Panc1 (cell line): Measurements from ENCODE around the gene LRRN3. TPM values are rescaled to one million over a fixed set of nuclear protein-coding genes. Genes with fewer than 3 reads are reported as not detected.

ENCODE experiments used
- ATAC-seq: fragments of 200-7000 bp; cut with Tn5 transposase; 2 replicates; pipeline ENCODE4 v1.9.1; 2020; ENCODE audit warnings: mild to moderate bottlenecking, moderate library complexity
- BruUV-seq: library from RNA; stranded (reverse); fragments of 400-500 nt; replicated peaks from 2 replicates; lab custom pipeline; 2021; lab: Mats Ljungman, UMichigan
- CTCF ChIA-PET: fragments of 300-600 bp; sonication (Branson Sonifier 250); formaldehyde crosslinking; loops from one replicate; lab custom pipeline; 2022; ENCODE audit warnings: antibody characterized with exemption; lab: Charles Lee
- POLR2A ChIA-PET: fragments of 300-600 bp; sonication (Branson Sonifier 250); formaldehyde crosslinking; loops from one replicate; lab custom pipeline; 2022; ENCODE audit warnings: antibody characterized with exemption; lab: Charles Lee
- DNase-seq: peaks from one replicate; pipeline ENCODE4 v3.0.0-alpha.2; 2010; ENCODE audit warnings: low read depth, low spot score
- H3K27ac ChIP-seq: 2 replicates; pipeline ENCODE4 v1.5.1; 2011; ENCODE audit warnings: mild to moderate bottlenecking, low read length, inconsistent platforms
- H3K27me3 ChIP-seq: fragments of 200-500 bp; sonication (Bioruptor generic); 2 replicates; pipeline ENCODE4 v1.6.0; 2014; ENCODE audit warnings: low read length, inconsistent platforms; ENCODE audit not compliant: control insufficient read depth, insufficient read depth
- H3K36me3 ChIP-seq: fragments of 200-500 bp; sonication (Bioruptor generic); 2 replicates; pipeline ENCODE4 v1.5.1; 2014; ENCODE audit warnings: inconsistent platforms, mild to moderate bottlenecking, low read length, moderate library complexity; ENCODE audit not compliant: control insufficient read depth, insufficient read depth
- H3K4me1 ChIP-seq: 2 replicates; pipeline ENCODE4 v1.5.1; 2011; ENCODE audit warnings: inconsistent platforms, mild to moderate bottlenecking, low read length, moderate library complexity; ENCODE audit not compliant: control insufficient read depth, insufficient read depth
- H3K4me3 ChIP-seq, 2 experiments: 2 replicates each; pipeline ENCODE4 v1.5.1; 2011 to 2012; ENCODE audit warnings: low read depth in 2 of 2, low read length in 2 of 2, mild to moderate bottlenecking in 2 of 2, inconsistent platforms in 1 of 2, moderate library complexity in 1 of 2
- H3K9me3 ChIP-seq: fragments of 200-500 bp; sonication (Bioruptor generic); 2 replicates; pipeline ENCODE4 v1.5.1; 2014; ENCODE audit warnings: low read depth, mild to moderate bottlenecking, inconsistent platforms, low read length, moderate library complexity; ENCODE audit not compliant: control insufficient read depth, insufficient read depth
- REST ChIP-seq, 2 experiments: IDR thresholded peaks; 2 replicates each; pipeline ENCODE4 v1.6.1; 2011 to 2012; ENCODE audit warnings: low read depth in 2 of 2, control low read depth in 1 of 2, low read length in 1 of 2, mild to moderate bottlenecking in 1 of 2, moderate library complexity in 1 of 2; ENCODE audit not compliant: insufficient read depth in 1 of 2
- SIN3A ChIP-seq: IDR thresholded peaks from 2 replicates; pipeline ENCODE4 v1.6.1; 2012; ENCODE audit warnings: low read depth, mild to moderate bottlenecking, low read length, moderate library complexity, borderline replicate concordance; ENCODE audit not compliant: insufficient read depth
- in situ Hi-C: cut with HindIII; loops from 2 replicates; pipeline ENCODE4 v1.10.0; 2016; ENCODE audit warnings: low sequenced_read_pairs, low pct_unique_long_range_greater_than_20kb
- intact Hi-C: fragments of 100-400 bp; cut with micrococcal nuclease; formaldehyde crosslinking; loops from one replicate; pipeline ENCODE4 v1.10.0; 2022; ENCODE audit not compliant: unreplicated experiment
- total RNA-seq: library from RNA; stranded (reverse); gene quantifications from one replicate; pipeline ENCODE4 v1.2.1, GENCODE V29; 2021; ENCODE audit not compliant: unreplicated experiment
- TF ChIP-seq, protein P1 (sequence below): fragments of 450-650 bp; IDR thresholded peaks from 2 replicates; pipeline ENCODE4 v1.5.1; 2017; ENCODE audit warnings: mild to moderate bottlenecking

Gene LRRN3
- total RNA-seq, 1 experiment from 2014 or later, result 0.15 TPM

DNA sequence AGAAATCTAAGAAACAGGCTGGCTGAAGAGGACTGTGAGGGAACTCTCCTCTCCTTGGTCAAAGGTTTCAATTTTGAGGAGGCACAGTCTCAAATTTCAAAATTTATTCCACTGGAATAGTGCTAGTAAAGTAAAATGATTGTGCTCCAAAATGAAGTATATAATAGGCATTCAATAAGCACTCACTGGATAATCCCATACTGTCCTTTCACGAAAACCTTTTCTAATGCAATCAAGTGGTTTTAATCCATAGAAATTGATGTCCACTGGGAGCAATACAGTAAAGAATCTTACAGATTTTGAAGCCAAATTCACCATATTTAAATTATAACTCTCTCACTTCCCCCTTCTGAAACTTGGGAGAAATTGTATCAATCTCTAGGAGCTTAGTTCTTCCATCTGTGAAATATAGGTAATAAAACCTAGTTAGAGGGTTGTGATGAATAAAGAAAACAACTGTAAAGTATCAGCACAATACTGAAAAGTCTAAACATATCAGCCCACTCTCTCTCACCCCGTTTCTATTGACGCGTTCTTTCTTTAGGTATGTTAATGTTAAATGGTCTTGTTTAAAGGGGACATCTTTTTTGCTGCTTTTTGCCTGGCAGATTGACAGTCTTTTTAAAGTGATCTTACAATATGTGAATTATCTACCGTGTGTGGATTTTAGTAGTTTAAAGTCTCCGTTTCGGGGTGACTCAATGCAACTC lies 40.8 kb upstream of the LRRN3 start:
- ATAC-seq, result no peak
- Histone ChIP-seq H3K27ac (no peak overlapping the region), H3K27me3 (no peaks in the 10 kb centered on the region), H3K36me3 (no peaks in the 10 kb centered on the region), H3K4me1 (no peaks in the 10 kb centered on the region), H3K4me3 (no peak overlapping the region), H3K9me3 (no peaks in the 10 kb centered on the region)
- no TSS peak for BruUV-seq
- TF ChIP-seq, protein P1, sequence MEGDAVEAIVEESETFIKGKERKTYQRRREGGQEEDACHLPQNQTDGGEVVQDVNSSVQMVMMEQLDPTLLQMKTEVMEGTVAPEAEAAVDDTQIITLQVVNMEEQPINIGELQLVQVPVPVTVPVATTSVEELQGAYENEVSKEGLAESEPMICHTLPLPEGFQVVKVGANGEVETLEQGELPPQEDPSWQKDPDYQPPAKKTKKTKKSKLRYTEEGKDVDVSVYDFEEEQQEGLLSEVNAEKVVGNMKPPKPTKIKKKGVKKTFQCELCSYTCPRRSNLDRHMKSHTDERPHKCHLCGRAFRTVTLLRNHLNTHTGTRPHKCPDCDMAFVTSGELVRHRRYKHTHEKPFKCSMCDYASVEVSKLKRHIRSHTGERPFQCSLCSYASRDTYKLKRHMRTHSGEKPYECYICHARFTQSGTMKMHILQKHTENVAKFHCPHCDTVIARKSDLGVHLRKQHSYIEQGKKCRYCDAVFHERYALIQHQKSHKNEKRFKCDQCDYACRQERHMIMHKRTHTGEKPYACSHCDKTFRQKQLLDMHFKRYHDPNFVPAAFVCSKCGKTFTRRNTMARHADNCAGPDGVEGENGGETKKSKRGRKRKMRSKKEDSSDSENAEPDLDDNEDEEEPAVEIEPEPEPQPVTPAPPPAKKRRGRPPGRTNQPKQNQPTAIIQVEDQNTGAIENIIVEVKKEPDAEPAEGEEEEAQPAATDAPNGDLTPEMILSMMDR, result no peak
- TF ChIP-seq SIN3A, result no peak
- TF ChIP-seq REST (IDR thresholded peaks at IDR 0.05; ENCODE audit: insufficient read depth in 1 of 2, low read depth in 2 of 2, low read length in 1 of 2), result no peak
- ChIA-PET CTCF (no interaction called here), POLR2A (no interaction called here)
- DNase-seq, result no peak
- in situ Hi-C loops (no loop called here), intact Hi-C loops (no loop called here)

DNA sequence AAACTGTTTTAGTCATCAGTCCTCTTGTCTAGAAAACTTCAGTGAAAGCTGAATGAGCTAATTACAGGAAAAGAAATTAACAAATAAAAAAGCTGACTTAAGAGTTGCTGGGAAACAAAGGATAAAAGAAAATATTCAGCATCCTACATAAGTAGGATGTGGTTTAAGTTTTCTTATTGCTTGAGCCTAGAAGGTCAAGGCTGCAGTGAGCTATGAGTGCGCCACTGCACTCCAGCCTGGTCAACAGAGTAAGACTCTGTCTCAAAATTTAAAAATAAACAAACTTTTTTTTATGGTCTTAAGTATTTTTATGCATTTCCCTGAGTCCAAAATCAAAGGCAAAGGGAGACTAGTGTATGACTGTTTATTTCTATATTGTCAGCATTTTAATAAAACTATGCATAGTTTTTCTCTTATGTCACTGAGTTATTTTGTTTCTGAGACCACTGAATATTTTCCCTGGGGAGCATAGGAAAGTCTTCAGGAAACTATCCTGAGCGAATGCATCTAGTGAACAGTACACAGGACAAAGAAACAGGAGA lies 40.0 kb upstream of the LRRN3 start:
- no peak overlapping the region for H3K4me3 ChIP-seq
- no peak for ATAC-seq
- in situ Hi-C loops, result no loop called here
- ChIA-PET CTCF (no interaction called here), POLR2A (no interaction called here)
- no peak for DNase-seq
- H3K27me3 ChIP-seq, result no peaks in the 10 kb centered on the region
- no peaks in the 10 kb centered on the region for H3K9me3 ChIP-seq
- H3K36me3 ChIP-seq, result no peaks in the 10 kb centered on the region
- no peak for TF ChIP-seq REST (IDR thresholded peaks at IDR 0.05; ENCODE audit: insufficient read depth in 1 of 2, low read depth in 2 of 2, low read length in 1 of 2)
- TF ChIP-seq SIN3A, result no peak
- TF ChIP-seq, protein P1, result no peak
- H3K27ac ChIP-seq, result no peak overlapping the region
- BruUV-seq, result no TSS peak
- intact Hi-C loops, result no loop called here
- no peaks in the 10 kb centered on the region for H3K4me1 ChIP-seq
